Astrocyte (in vitro differentiated cells and primary cell): Measurements from ENCODE around the gene LHPP. TPM values are rescaled to one million over a fixed set of nuclear protein-coding genes. Genes with fewer than 3 reads are reported as not detected.

Source experiments
- DNase-seq: peaks from one replicate; pipeline ENCODE4 v3.0.0-alpha.2; 2010; ENCODE audit warnings: low read depth
- FAIRE-seq: peaks from 2 replicates; lab custom pipeline; 2011; peaks lifted over from hg19 to GRCh38; lab: Jason Lieb, UNC
- H2AFZ ChIP-seq: 2 replicates; pipeline ENCODE4 v1.6.0; 2012; ENCODE audit warnings: low read depth, low read length, inconsistent platforms
- H3K27ac ChIP-seq: 2 replicates; pipeline ENCODE4 v1.5.1; 2011; ENCODE audit warnings: low read depth, low read length, inconsistent platforms
- H3K27me3 ChIP-seq: 2 replicates; pipeline ENCODE4 v1.6.0; 2011; ENCODE audit warnings: low read length, inconsistent platforms; ENCODE audit not compliant: insufficient read depth
- H3K36me3 ChIP-seq: 2 replicates; pipeline ENCODE4 v1.5.1; 2011; ENCODE audit warnings: low read length, inconsistent platforms; ENCODE audit not compliant: insufficient read depth
- H3K4me1 ChIP-seq: 2 replicates; pipeline ENCODE4 v1.5.1; 2011; ENCODE audit warnings: low read length, inconsistent platforms; ENCODE audit not compliant: insufficient read depth
- H3K4me2 ChIP-seq: 2 replicates; pipeline ENCODE4 v1.6.0; 2012; ENCODE audit warnings: low read length, inconsistent platforms
- H3K4me3 ChIP-seq: 2 replicates; pipeline ENCODE4 v1.5.1; 2011; ENCODE audit warnings: low read depth, mild to moderate bottlenecking, low read length, inconsistent platforms; ENCODE audit not compliant: insufficient read depth
- H3K79me2 ChIP-seq: 2 replicates; pipeline ENCODE4 v1.6.0; 2012; ENCODE audit warnings: mild to moderate bottlenecking, low read length, inconsistent platforms; ENCODE audit not compliant: insufficient read depth
- H3K9ac ChIP-seq: 2 replicates; pipeline ENCODE4 v1.6.0; 2012; ENCODE audit warnings: mild to moderate bottlenecking, low read length, inconsistent platforms
- H3K9me3 ChIP-seq: 2 replicates; pipeline ENCODE4 v1.5.1; 2012; ENCODE audit warnings: low read depth, mild to moderate bottlenecking, low read length, inconsistent platforms; ENCODE audit not compliant: insufficient read depth
- H4K20me1 ChIP-seq: 2 replicates; pipeline ENCODE4 v1.6.0; 2012; ENCODE audit warnings: low read length, inconsistent platforms; ENCODE audit not compliant: insufficient read depth
- H3K27ac Mint-ChIP-seq: one replicate; pipeline ENCODE4 v1.8.0; 2021; ENCODE audit warnings: mild to moderate bottlenecking, mixed read lengths; ENCODE audit not compliant: unreplicated experiment
- H3K27me3 Mint-ChIP-seq: one replicate; pipeline ENCODE4 v1.8.0; 2021; ENCODE audit warnings: low read depth, mixed read lengths; ENCODE audit not compliant: unreplicated experiment
- H3K36me3 Mint-ChIP-seq: one replicate; pipeline ENCODE4 v1.8.0; 2021; ENCODE audit warnings: low read depth, mixed read lengths; ENCODE audit not compliant: unreplicated experiment
- H3K4me1 Mint-ChIP-seq: one replicate; pipeline ENCODE4 v1.8.0; 2021; ENCODE audit warnings: low read depth, mixed read lengths; ENCODE audit not compliant: unreplicated experiment
- H3K4me3 Mint-ChIP-seq: one replicate; pipeline ENCODE4 v1.8.0; 2021; ENCODE audit warnings: mild to moderate bottlenecking, moderate library complexity, mixed read lengths; ENCODE audit not compliant: unreplicated experiment
- H3K9me3 Mint-ChIP-seq: one replicate; pipeline ENCODE4 v1.8.0; 2021; ENCODE audit warnings: mild to moderate bottlenecking, mixed read lengths; ENCODE audit not compliant: unreplicated experiment
- EZH2 ChIP-seq: IDR thresholded peaks from 2 replicates; pipeline ENCODE4 v1.6.1; 2012; ENCODE audit warnings: mild to moderate bottlenecking, low read length, inconsistent platforms; ENCODE audit not compliant: insufficient read depth
- total RNA-seq: library from RNA; stranded (reverse); gene quantifications from 2 replicates; pipeline ENCODE4 v1.2.1, GENCODE V29; 2021
- TF ChIP-seq, protein P1 (sequence below): IDR thresholded peaks from 2 replicates; pipeline ENCODE4 v1.5.1; 2011; ENCODE audit warnings: low read depth, mild to moderate bottlenecking, inconsistent platforms, low read length, moderate library complexity; ENCODE audit not compliant: insufficient read depth

LHPP gene
- total RNA-seq, 1 donor from 2014 or later: 6.9 TPM

DNA sequence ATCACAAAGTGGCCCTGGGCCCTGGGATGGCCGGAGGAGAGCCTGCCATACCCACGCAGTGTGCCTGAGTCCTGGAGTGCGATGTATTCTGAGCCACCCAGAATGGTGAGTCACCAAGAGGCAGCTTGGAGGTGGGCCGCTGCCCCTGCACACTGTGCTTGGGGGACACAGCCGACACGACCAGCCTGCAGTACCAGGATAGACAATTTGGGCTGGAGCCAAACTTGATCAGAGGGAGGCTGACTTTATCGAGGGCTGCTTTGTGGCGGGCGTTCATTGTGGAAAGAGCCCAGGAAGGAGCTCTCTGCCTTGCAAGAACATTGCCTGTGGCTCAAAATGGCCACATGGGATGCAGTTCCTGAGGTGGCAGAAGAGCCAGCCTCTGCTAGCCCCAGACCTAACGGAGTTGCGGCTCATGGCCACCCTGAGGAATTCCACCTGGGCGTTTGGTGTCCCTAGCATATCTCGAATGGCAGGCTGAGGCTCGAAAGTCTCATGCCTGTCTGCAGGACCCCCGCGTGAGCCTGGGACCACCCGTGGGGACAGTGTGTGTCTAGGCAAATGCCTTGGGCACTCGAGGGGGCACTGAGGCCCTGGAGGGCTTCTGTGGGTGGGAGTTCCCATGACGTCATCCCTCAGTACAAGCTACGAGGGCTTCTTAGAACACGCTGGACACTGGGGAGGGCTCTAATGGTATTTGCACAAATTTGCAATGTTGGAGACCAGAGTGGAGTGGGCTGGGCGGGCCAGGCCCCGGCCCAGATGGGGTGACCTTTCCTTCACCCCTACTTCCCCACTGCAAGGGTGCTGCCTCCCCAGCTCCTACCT is 79.7 kb downstream of the LHPP start:
- Mint-ChIP-seq H3K36me3 (no peaks in the 10 kb centered on the region), H3K4me3 (no peak overlapping the region), H3K4me1 (no peaks in the 10 kb centered on the region), H3K27me3 (peaks cover 8% of the 10 kb centered on the region), H3K9me3 (no peaks in the 10 kb centered on the region), H3K27ac (no peak overlapping the region)
- Histone ChIP-seq H3K79me2 (no peaks in the 10 kb centered on the region), H3K4me1 (peaks cover 3% of the 10 kb centered on the region), H3K27ac (no peak overlapping the region), H3K4me2 (no peak overlapping the region), H2AFZ (no peak overlapping the region), H3K9ac (no peak overlapping the region), H3K9me3 (no peaks in the 10 kb centered on the region), H3K4me3 (no peak overlapping the region), H4K20me1 (no peaks in the 10 kb centered on the region), H3K36me3 (no peaks in the 10 kb centered on the region), H3K27me3 (peaks cover 3% of the 10 kb centered on the region)
- no peak for DNase-seq
- no peak for TF ChIP-seq EZH2
- TF ChIP-seq, protein P1, sequence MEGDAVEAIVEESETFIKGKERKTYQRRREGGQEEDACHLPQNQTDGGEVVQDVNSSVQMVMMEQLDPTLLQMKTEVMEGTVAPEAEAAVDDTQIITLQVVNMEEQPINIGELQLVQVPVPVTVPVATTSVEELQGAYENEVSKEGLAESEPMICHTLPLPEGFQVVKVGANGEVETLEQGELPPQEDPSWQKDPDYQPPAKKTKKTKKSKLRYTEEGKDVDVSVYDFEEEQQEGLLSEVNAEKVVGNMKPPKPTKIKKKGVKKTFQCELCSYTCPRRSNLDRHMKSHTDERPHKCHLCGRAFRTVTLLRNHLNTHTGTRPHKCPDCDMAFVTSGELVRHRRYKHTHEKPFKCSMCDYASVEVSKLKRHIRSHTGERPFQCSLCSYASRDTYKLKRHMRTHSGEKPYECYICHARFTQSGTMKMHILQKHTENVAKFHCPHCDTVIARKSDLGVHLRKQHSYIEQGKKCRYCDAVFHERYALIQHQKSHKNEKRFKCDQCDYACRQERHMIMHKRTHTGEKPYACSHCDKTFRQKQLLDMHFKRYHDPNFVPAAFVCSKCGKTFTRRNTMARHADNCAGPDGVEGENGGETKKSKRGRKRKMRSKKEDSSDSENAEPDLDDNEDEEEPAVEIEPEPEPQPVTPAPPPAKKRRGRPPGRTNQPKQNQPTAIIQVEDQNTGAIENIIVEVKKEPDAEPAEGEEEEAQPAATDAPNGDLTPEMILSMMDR: no peak
- FAIRE-seq: no peak

DNA sequence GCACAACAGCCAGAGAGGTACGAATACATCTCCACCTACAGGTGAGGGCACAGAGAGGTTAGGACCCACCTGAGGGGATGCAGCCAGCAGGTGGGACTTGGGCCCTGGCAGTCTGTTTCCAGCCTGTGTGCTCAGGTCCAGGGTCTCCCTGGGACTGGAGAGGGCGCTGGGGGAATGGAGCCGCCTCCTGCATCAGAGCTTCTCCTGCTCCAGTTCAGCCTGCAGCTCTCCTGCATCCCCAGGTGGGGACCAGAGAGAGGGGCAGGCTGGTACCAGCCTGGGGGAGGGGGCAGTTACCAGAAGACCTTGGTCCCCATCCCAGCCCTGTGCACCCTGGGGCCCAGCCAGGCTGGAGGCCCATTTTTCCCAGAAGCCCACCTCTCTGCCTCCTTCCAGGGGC is 80.7 kb downstream of the LHPP start:
- Histone ChIP-seq H2AFZ (no peak overlapping the region), H3K9ac (no peak overlapping the region), H3K9me3 (no peaks in the 10 kb centered on the region), H3K79me2 (no peaks in the 10 kb centered on the region), H3K27ac (no peak overlapping the region), H3K27me3 (peaks cover 3% of the 10 kb centered on the region), H3K4me2 (no peak overlapping the region), H3K4me3 (no peak overlapping the region), H4K20me1 (no peaks in the 10 kb centered on the region), H3K36me3 (no peaks in the 10 kb centered on the region), H3K4me1 (peaks cover 3% of the 10 kb centered on the region)
- DNase-seq (no peak), FAIRE-seq (no peak)
- Mint-ChIP-seq H3K36me3 (no peaks in the 10 kb centered on the region), H3K27ac (no peak overlapping the region), H3K4me3 (no peak overlapping the region), H3K9me3 (no peaks in the 10 kb centered on the region), H3K27me3 (peaks cover 8% of the 10 kb centered on the region), H3K4me1 (no peaks in the 10 kb centered on the region)
- TF ChIP-seq, protein P1: no peak
- no peak for TF ChIP-seq EZH2

DNA sequence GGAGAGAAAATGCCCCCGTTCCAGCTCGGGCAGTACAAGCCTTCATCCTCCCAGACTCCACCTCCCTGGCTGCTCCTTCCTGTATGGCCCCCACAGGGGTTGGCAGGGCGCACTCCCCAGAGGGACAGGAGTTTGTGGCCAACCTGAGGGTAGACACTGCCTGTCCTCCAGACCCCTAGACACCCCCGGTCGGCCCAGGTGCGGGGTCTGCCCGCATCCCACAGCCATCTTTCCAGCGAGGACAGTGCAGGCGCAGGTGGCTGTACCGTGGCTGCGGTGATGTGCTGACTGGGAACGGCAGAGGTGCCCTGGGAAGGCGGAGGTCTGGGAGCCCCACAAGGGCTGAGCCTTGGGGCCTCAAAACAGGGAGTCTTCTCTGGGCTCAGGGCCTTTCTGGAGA is 81.5 kb downstream of the LHPP start:
- no peaks in the 10 kb centered on the region for H3K36me3 Mint-ChIP-seq
- H3K9me3 Mint-ChIP-seq: no peaks in the 10 kb centered on the region
- Histone ChIP-seq H2AFZ (no peak overlapping the region), H3K9me3 (no peaks in the 10 kb centered on the region), H4K20me1 (no peaks in the 10 kb centered on the region), H3K27me3 (peaks cover 3% of the 10 kb centered on the region), H3K36me3 (no peaks in the 10 kb centered on the region), H3K4me3 (no peak overlapping the region), H3K9ac (no peak overlapping the region), H3K27ac (no peak overlapping the region), H3K4me1 (peaks cover 3% of the 10 kb centered on the region), H3K4me2 (no peak overlapping the region), H3K79me2 (no peaks in the 10 kb centered on the region)
- no peak overlapping the region for H3K4me3 Mint-ChIP-seq
- FAIRE-seq: no peak
- H3K4me1 Mint-ChIP-seq: no peaks in the 10 kb centered on the region
- TF ChIP-seq, protein P1: no peak
- TF ChIP-seq EZH2: no peak
- H3K27ac Mint-ChIP-seq: no peak overlapping the region
- DNase-seq: no peak
- peaks cover 11% of the 10 kb centered on the region for H3K27me3 Mint-ChIP-seq
